Osteocyte (in vitro differentiated cells): ENCODE measurements around the gene SLC44A1. TPM values are rescaled to one million over a fixed set of nuclear protein-coding genes. Genes with fewer than 3 reads are reported as not detected.

Experiments used
- DNase-seq: peaks from one replicate; pipeline ENCODE4 v3.0.0; 2021; ENCODE audit warnings: mixed read lengths; ENCODE audit not compliant: unreplicated experiment; ENCODE audit errors: extremely low spot score
- H3K27ac Mint-ChIP-seq: one replicate; pipeline ENCODE4 v1.8.0; 2021; ENCODE audit warnings: mild to moderate bottlenecking, mixed read lengths; ENCODE audit not compliant: unreplicated experiment
- H3K27me3 Mint-ChIP-seq: one replicate; pipeline ENCODE4 v1.8.0; 2021; ENCODE audit warnings: mixed read lengths; ENCODE audit not compliant: unreplicated experiment
- H3K36me3 Mint-ChIP-seq: one replicate; pipeline ENCODE4 v1.8.0; 2021; ENCODE audit warnings: mixed read lengths; ENCODE audit not compliant: unreplicated experiment
- H3K4me1 Mint-ChIP-seq: one replicate; pipeline ENCODE4 v1.8.0; 2021; ENCODE audit warnings: mixed read lengths; ENCODE audit not compliant: unreplicated experiment
- H3K4me3 Mint-ChIP-seq: one replicate; pipeline ENCODE4 v1.8.0; 2021; ENCODE audit warnings: mild to moderate bottlenecking, moderate library complexity, mixed read lengths; ENCODE audit not compliant: unreplicated experiment
- H3K9me3 Mint-ChIP-seq: one replicate; pipeline ENCODE4 v1.8.0; 2021; ENCODE audit warnings: mixed read lengths; ENCODE audit not compliant: unreplicated experiment
- total RNA-seq: library from RNA; stranded (reverse); gene quantifications from 2 replicates; pipeline ENCODE4 v1.2.1, GENCODE V29; 2021
- TF ChIP-seq, protein P1 (sequence below): fragments of 200-600 bp; sonication (generic); IDR thresholded peaks from 2 replicates; pipeline ENCODE4 v1.5.0; 2021; ENCODE audit warnings: antibody characterized with exemption, mild to moderate bottlenecking, moderate library complexity

Gene SLC44A1
- total RNA-seq, 1 donor from 2014 or later = 30.2 TPM

DNA sequence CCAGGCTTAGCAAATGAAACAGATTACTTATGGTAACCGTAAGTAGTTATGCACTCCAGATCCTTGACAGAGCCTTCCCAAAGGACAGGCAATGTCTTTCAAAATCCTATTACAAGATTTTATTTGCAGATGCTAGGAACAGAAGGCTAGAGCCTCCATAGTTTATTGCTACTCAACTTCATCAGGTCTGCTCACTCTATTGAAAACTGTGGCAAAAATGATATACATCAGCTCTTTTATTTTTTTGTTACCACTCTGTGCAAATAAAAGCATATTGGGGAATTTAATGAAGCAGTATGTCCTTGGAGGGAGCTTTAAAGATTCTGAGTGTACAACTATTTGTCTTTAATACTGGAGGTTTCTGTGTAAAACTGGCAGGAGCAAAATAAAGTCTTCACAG, 46.5 kb downstream of the SLC44A1 start:
- no peaks in the 10 kb centered on the region for H3K9me3 Mint-ChIP-seq
- no peak for DNase-seq

DNA sequence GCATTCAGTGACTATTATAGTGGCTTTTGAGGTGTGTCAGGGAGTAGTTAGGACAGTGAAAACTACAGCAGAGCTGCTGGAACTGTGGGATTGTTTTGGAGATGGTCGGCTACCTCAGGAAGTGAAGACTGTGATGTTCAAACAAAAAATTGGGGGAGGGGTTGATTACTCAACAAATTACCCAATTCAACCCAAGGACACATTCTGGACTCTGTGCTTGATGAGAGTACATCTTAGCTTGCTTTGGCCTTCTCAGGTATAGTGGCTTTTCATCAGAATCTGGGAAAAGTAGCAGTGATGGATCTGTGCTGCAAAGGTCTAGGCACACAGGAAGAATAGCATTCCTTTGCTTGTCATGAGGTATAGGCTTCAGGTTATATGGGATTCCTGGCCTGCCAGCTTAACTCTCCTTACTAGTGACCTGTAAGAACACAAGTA, 47.0 kb downstream of the SLC44A1 start:
- no peaks in the 10 kb centered on the region for H3K36me3 Mint-ChIP-seq
- H3K9me3 Mint-ChIP-seq = no peaks in the 10 kb centered on the region
- H3K4me1 Mint-ChIP-seq = peaks cover 12% of the 10 kb centered on the region
- H3K4me3 Mint-ChIP-seq = no peak overlapping the region
- no peak overlapping the region for H3K27ac Mint-ChIP-seq
- TF ChIP-seq, protein P1, sequence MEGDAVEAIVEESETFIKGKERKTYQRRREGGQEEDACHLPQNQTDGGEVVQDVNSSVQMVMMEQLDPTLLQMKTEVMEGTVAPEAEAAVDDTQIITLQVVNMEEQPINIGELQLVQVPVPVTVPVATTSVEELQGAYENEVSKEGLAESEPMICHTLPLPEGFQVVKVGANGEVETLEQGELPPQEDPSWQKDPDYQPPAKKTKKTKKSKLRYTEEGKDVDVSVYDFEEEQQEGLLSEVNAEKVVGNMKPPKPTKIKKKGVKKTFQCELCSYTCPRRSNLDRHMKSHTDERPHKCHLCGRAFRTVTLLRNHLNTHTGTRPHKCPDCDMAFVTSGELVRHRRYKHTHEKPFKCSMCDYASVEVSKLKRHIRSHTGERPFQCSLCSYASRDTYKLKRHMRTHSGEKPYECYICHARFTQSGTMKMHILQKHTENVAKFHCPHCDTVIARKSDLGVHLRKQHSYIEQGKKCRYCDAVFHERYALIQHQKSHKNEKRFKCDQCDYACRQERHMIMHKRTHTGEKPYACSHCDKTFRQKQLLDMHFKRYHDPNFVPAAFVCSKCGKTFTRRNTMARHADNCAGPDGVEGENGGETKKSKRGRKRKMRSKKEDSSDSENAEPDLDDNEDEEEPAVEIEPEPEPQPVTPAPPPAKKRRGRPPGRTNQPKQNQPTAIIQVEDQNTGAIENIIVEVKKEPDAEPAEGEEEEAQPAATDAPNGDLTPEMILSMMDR = no peak
- H3K27me3 Mint-ChIP-seq = no peaks in the 10 kb centered on the region
- DNase-seq = no peak

More for the DNA sequence above, 46.5 kb downstream of the SLC44A1 start:
- Mint-ChIP-seq H3K27me3 (no peaks in the 10 kb centered on the region), H3K36me3 (no peaks in the 10 kb centered on the region), H3K4me1 (peaks cover 8% of the 10 kb centered on the region), H3K4me3 (no peak overlapping the region), H3K27ac (no peak overlapping the region)
- TF ChIP-seq, protein P1 = no peak

DNA sequence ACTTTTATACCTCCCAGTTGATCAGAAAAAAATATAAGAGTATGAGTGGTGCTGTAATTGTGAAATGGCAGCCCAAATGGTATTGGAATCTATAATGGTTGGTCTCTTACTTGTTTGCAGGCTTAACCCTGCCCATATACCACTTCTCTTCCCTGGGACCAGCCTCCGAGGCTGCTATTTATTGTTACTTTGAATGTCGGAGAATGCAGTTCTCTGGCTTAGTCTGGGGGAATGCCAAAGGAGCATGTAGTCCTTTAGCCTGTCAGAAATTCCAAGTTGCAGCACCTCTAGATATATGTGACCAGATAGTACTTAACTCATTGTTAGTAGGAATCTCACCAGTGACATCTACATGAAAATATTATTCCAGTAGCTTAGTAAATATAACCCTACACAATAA, 47.5 kb downstream of the SLC44A1 start:
- no peaks in the 10 kb centered on the region for H3K27me3 Mint-ChIP-seq
- H3K4me3 Mint-ChIP-seq = no peak overlapping the region
- H3K27ac Mint-ChIP-seq = no peak overlapping the region
- no peak for DNase-seq
- TF ChIP-seq, protein P1 = no peak
- H3K4me1 Mint-ChIP-seq = peaks cover 17% of the 10 kb centered on the region
- no peaks in the 10 kb centered on the region for H3K36me3 Mint-ChIP-seq
- H3K9me3 Mint-ChIP-seq = no peaks in the 10 kb centered on the region

DNA sequence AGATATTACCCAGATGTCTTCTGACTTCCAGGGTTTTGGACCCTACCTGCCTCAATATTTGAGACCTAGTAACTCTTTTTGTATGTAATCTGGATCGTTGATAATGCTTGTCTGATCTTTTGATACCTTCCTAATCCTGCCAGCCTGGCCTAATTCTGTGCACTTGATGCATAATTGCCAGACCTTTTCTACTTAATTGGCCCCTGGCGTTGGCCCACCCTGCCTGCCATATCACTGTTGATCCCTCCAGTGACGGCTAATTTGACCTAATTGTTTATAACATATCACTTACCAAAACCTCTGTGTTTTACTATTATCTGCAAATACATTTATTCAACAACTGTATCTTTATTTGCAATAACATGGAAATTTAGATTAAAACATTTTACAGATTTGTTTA, 49.0 kb downstream of the SLC44A1 start:
- Mint-ChIP-seq H3K36me3 (no peaks in the 10 kb centered on the region), H3K9me3 (no peaks in the 10 kb centered on the region), H3K4me1 (peaks cover 29% of the 10 kb centered on the region), H3K27me3 (no peaks in the 10 kb centered on the region), H3K27ac (no peak overlapping the region), H3K4me3 (no peak overlapping the region)
- TF ChIP-seq, protein P1 = no peak
- no peak for DNase-seq

DNA sequence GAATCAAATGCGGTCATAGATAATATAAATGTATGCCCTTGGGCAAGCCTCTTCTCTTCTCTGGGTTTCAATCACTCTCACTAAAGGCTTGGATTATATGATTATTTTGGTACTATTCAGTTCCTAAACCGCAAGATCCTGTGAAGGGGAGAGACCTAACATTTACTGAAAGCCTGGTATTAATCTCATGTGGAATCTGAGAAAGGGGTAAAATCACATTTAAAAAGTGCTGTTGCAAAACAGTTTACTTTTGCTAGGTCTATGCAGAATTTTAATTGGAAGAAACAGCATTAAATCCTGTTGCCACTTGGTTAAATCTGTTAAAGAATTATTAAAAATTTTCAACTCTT, 50.7 kb downstream of the SLC44A1 start:
- Mint-ChIP-seq H3K9me3 (no peaks in the 10 kb centered on the region), H3K4me3 (no peak overlapping the region), H3K27ac (no peak overlapping the region), H3K27me3 (no peaks in the 10 kb centered on the region), H3K4me1 (peaks cover 47% of the 10 kb centered on the region), H3K36me3 (no peaks in the 10 kb centered on the region)
- TF ChIP-seq, protein P1 = no peak
- DNase-seq = no peak
